HCT116 (cell line): ENCODE measurements around the gene PI4KA. TPM values are rescaled to one million over a fixed set of nuclear protein-coding genes. Genes with fewer than 3 reads are reported as not detected.

Source experiments
- ATAC-seq: fragments of 200-7000 bp; cut with Tn5 transposase; 2 replicates; pipeline ENCODE4 v1.9.1; 2020; ENCODE audit warnings: mild to moderate bottlenecking, moderate library complexity
- BruUV-seq: library from RNA; stranded (reverse); fragments of 400-500 nt; replicated peaks from 2 replicates; lab custom pipeline; 2021; lab: Mats Ljungman, UMichigan
- CTCF ChIA-PET: fragments of 300-600 bp; sonication (Branson Sonifier 250); formaldehyde crosslinking; loops from one replicate; lab custom pipeline; 2021; ENCODE audit warnings: antibody characterized with exemption; lab: Charles Lee
- POLR2A ChIA-PET: fragments of 300-600, 350-600 bp; sonication (Branson Sonifier 250); formaldehyde crosslinking; loops from one replicate; lab custom pipeline; 2021; ENCODE audit warnings: antibody characterized with exemption; lab: Charles Lee
- RAD21 ChIA-PET, 2 experiments: fragments of 300-600 bp; sonication (Branson Sonifier 250); formaldehyde crosslinking; loops; one replicate each; lab custom pipeline; 2023; ENCODE audit warnings: low total read pairs in 2 of 2; ENCODE audit not compliant: uncharacterized antibody in 2 of 2, unreplicated experiment in 2 of 2, low non-redundant PET in 1 of 2; lab: Charles Lee
- DNase-seq: peaks from one replicate; pipeline ENCODE4 v3.0.0-alpha.2; 2010; ENCODE audit warnings: low read depth, low spot score
- H2AFZ ChIP-seq: fragments of 200-600 bp; shearing (Covaris generic), sonication (generic); 2 replicates; pipeline ENCODE4 v1.6.1; 2017; ENCODE audit warnings: low read depth, mixed run types, mixed read lengths, antibody characterized with exemption, low read length; ENCODE audit not compliant: poor library complexity, severe bottlenecking
- H3K27ac ChIP-seq: 2 replicates; pipeline ENCODE4 v1.5.1; 2012; ENCODE audit warnings: low read depth, low read length
- H3K27me3 ChIP-seq: fragments of 200-600 bp; sonication (generic); 2 replicates; pipeline ENCODE4 v1.6.1; 2016; ENCODE audit warnings: mixed run types, low read length, mixed read lengths; ENCODE audit not compliant: insufficient read depth
- H3K36me3 ChIP-seq, 2 experiments: fragments of 200-500 bp in 1 of 2; fragments of 200-600 bp in 1 of 2; sonication (Bioruptor generic) in 1 of 2; sonication (generic) in 1 of 2; 2 replicates each; pipeline versions ENCODE4 v1.5.1 to v1.6.1; 2014 to 2016; ENCODE audit warnings: low read length in 2 of 2, inconsistent platforms in 1 of 2, mixed read lengths in 1 of 2, mixed run types in 1 of 2; ENCODE audit not compliant: insufficient read depth in 2 of 2, control insufficient read depth in 1 of 2
- H3K4me1 ChIP-seq, 2 experiments: fragments of 200-600 bp in 1 of 2; sonication (generic) in 1 of 2; 2 replicates each; pipeline versions ENCODE4 v1.5.1 to v1.6.1; 2012 to 2017; ENCODE audit warnings: low read length in 2 of 2, inconsistent platforms in 1 of 2, mild to moderate bottlenecking in 1 of 2, mixed read lengths in 1 of 2, mixed run types in 1 of 2, moderate library complexity in 1 of 2; ENCODE audit not compliant: insufficient read depth in 2 of 2, control insufficient read depth in 1 of 2
- H3K4me2 ChIP-seq: fragments of 200-600 bp; sonication (generic); 2 replicates; pipeline ENCODE4 v1.6.1; 2017; ENCODE audit warnings: mixed run types, low read length, mixed read lengths
- H3K4me3 ChIP-seq, 2 experiments: fragments of 200-600 bp in 1 of 2; sonication (generic) in 1 of 2; replicated peaks in 1 of 2; 2 replicates each; pipeline ENCODE4 v1.5.1; 2011 to 2016; ENCODE audit warnings: low read length in 2 of 2, control low read depth in 1 of 2, low read depth in 1 of 2, mild to moderate bottlenecking in 1 of 2, mixed read lengths in 1 of 2, mixed run types in 1 of 2
- H3K79me2 ChIP-seq: fragments of 200-600 bp; sonication (generic); 2 replicates; pipeline ENCODE4 v1.6.1; 2017; ENCODE audit warnings: mild to moderate bottlenecking, mixed run types, low read length, moderate library complexity, mixed read lengths; ENCODE audit not compliant: insufficient read depth
- H3K9ac ChIP-seq: fragments of 200-600 bp; sonication (generic); 2 replicates; pipeline ENCODE4 v1.6.1; 2016; ENCODE audit warnings: low read length, mixed read lengths
- H3K9me2 ChIP-seq: fragments of 200-600 bp; sonication (generic), shearing (Covaris generic); 2 replicates; pipeline ENCODE4 v1.6.1; 2017; ENCODE audit warnings: mixed run types, mild to moderate bottlenecking, moderate library complexity; ENCODE audit not compliant: insufficient read depth
- H3K9me3 ChIP-seq, 2 experiments: fragments of 200-500 bp in 1 of 2; fragments of 200-600 bp in 1 of 2; sonication (Bioruptor generic) in 1 of 2; sonication (generic) in 1 of 2; 2 replicates each; pipeline ENCODE4 v1.6.1; 2014 to 2017; ENCODE audit warnings: low read length in 2 of 2, mixed read lengths in 2 of 2, inconsistent platforms in 1 of 2, low read depth in 1 of 2, mild to moderate bottlenecking in 1 of 2, mixed run types in 1 of 2, moderate library complexity in 1 of 2; ENCODE audit not compliant: control insufficient read depth in 1 of 2, insufficient read depth in 1 of 2
- H4K20me1 ChIP-seq: fragments of 200-600 bp; sonication (generic), shearing (Covaris generic); 2 replicates; pipeline ENCODE4 v1.6.1; 2017; ENCODE audit warnings: mixed run types, mild to moderate bottlenecking, moderate library complexity; ENCODE audit not compliant: insufficient read depth
- EGR1 ChIP-seq: IDR thresholded peaks from 2 replicates; pipeline ENCODE4 v1.6.1; 2012; ENCODE audit warnings: low read depth
- ELF1 ChIP-seq: IDR thresholded peaks from 2 replicates; pipeline ENCODE4 v1.6.1; 2012; ENCODE audit warnings: low read depth, borderline replicate concordance
- EZH2 ChIP-seq: fragments of 200-600 bp; sonication (generic); IDR thresholded peaks from 2 replicates; pipeline ENCODE4 v1.6.1; 2017; ENCODE audit warnings: antibody characterized with exemption, mixed run types
- EZH2phosphoT487 ChIP-seq: fragments of 200-600 bp; IDR thresholded peaks from 2 replicates; pipeline ENCODE4 v1.6.1; 2018; ENCODE audit warnings: antibody characterized with exemption, borderline replicate concordance
- JUND ChIP-seq: IDR thresholded peaks from 2 replicates; pipeline ENCODE4 v1.6.1; 2012
- POLR2A ChIP-seq: IDR thresholded peaks from 2 replicates; pipeline ENCODE4 v1.7.0; 2011; ENCODE audit warnings: borderline replicate concordance; ENCODE audit not compliant: insufficient read depth, insufficient read length; ENCODE audit errors: extremely low read depth
- POLR2AphosphoS5 ChIP-seq: IDR thresholded peaks from 2 replicates; pipeline ENCODE4 v1.6.1; 2011; ENCODE audit warnings: mild to moderate bottlenecking, low read depth, low read length, moderate library complexity
- RAD21 ChIP-seq: IDR thresholded peaks from 2 replicates; pipeline ENCODE4 v1.6.1; 2012; ENCODE audit warnings: low read depth, mild to moderate bottlenecking
- SP1 ChIP-seq: IDR thresholded peaks from 2 replicates; pipeline ENCODE4 v1.6.1; 2012; ENCODE audit warnings: low read depth
- TCF7L2 ChIP-seq: IDR thresholded peaks from 2 replicates; pipeline ENCODE4 v1.7.0; 2011; ENCODE audit warnings: borderline replicate concordance, inconsistent platforms; ENCODE audit not compliant: insufficient read depth, insufficient read length; ENCODE audit errors: extremely low read depth
- YY1 ChIP-seq: IDR thresholded peaks from 2 replicates; pipeline ENCODE4 v1.6.1; 2011; ENCODE audit warnings: low read length, low read depth, moderate library complexity, mild to moderate bottlenecking; ENCODE audit not compliant: insufficient replicate concordance; ENCODE audit errors: extremely low read depth
- intact Hi-C: fragments of 100-400 bp; cut with micrococcal nuclease; formaldehyde crosslinking; loops from 2 replicates; pipeline ENCODE4 v1.10.0; 2022
- total RNA-seq: library from RNA; stranded (reverse); gene quantifications from one replicate; pipeline ENCODE4 v1.2.1, GENCODE V29; 2021; ENCODE audit not compliant: unreplicated experiment
- TF ChIP-seq, protein P1 (sequence below), 3 experiments: fragments of 200-600 bp in 1 of 3; sonication (generic) in 1 of 3; IDR thresholded peaks in 2 of 3; conservative IDR thresholded peaks in 1 of 3; 2 replicates each; pipeline ENCODE4 v1.5.1; 2012 to 2017; ENCODE audit warnings: low read depth in 2 of 3, low read length in 2 of 3, antibody characterized with exemption in 1 of 3, borderline replicate concordance in 1 of 3, control low read depth in 1 of 3, mild to moderate bottlenecking in 1 of 3, mixed read lengths in 1 of 3, mixed run types in 1 of 3, moderate library complexity in 1 of 3; ENCODE audit not compliant: insufficient read depth in 1 of 3
- TF ChIP-seq, protein P2 (sequence below): IDR thresholded peaks from 2 replicates; pipeline ENCODE4 v1.6.1; 2012; ENCODE audit warnings: low read depth

PI4KA gene
- total RNA-seq, 1 experiment from 2014 or later, result 59.6 TPM

GRCh38 chr22:20823264-20823663 lies 35.3 kb downstream of the PI4KA start:
- Histone ChIP-seq H2AFZ (no peak overlapping the region), H4K20me1 (no peaks in the 10 kb centered on the region), H3K36me3 (peaks cover 3 to 9% of the 10 kb centered on the region in 2 experiments; a peak in 3 of 4 replicates), H3K79me2 (no peaks in the 10 kb centered on the region), H3K9me2 (no peaks in the 10 kb centered on the region), H3K27me3 (no peaks in the 10 kb centered on the region), H3K27ac (no peak overlapping the region), H3K9me3 (no peaks in the 10 kb centered on the region), H3K4me2 (no peak overlapping the region), H3K4me3 (no peak overlapping the region), H3K9ac (no peak overlapping the region), H3K4me1 (no peaks in the 10 kb centered on the region)
- intact Hi-C loops, result no loop called here
- ChIA-PET CTCF (no interaction called here), POLR2A (no interaction called here), RAD21 (no interaction called here)
- DNase-seq (no peak), ATAC-seq (no peak)
- BruUV-seq, result no TSS peak
- no peak for TF ChIP-seq EZH2phosphoT487
- no peak for TF ChIP-seq EZH2
- no peak for TF ChIP-seq YY1
- no peak for TF ChIP-seq ELF1
- TF ChIP-seq, protein P1, sequence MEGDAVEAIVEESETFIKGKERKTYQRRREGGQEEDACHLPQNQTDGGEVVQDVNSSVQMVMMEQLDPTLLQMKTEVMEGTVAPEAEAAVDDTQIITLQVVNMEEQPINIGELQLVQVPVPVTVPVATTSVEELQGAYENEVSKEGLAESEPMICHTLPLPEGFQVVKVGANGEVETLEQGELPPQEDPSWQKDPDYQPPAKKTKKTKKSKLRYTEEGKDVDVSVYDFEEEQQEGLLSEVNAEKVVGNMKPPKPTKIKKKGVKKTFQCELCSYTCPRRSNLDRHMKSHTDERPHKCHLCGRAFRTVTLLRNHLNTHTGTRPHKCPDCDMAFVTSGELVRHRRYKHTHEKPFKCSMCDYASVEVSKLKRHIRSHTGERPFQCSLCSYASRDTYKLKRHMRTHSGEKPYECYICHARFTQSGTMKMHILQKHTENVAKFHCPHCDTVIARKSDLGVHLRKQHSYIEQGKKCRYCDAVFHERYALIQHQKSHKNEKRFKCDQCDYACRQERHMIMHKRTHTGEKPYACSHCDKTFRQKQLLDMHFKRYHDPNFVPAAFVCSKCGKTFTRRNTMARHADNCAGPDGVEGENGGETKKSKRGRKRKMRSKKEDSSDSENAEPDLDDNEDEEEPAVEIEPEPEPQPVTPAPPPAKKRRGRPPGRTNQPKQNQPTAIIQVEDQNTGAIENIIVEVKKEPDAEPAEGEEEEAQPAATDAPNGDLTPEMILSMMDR (IDR thresholded peaks at IDR 0.05 in 2 of 3, conservative IDR thresholded peaks at IDR 0.05 in 1 of 3; ENCODE audit: borderline replicate concordance in 1 of 3, insufficient read depth in 1 of 3, low read depth in 2 of 3, low read length in 2 of 3), result no peak
- no peak for TF ChIP-seq POLR2A
- no peak for TF ChIP-seq TCF7L2
- TF ChIP-seq RAD21, result no peak
- TF ChIP-seq, protein P2, sequence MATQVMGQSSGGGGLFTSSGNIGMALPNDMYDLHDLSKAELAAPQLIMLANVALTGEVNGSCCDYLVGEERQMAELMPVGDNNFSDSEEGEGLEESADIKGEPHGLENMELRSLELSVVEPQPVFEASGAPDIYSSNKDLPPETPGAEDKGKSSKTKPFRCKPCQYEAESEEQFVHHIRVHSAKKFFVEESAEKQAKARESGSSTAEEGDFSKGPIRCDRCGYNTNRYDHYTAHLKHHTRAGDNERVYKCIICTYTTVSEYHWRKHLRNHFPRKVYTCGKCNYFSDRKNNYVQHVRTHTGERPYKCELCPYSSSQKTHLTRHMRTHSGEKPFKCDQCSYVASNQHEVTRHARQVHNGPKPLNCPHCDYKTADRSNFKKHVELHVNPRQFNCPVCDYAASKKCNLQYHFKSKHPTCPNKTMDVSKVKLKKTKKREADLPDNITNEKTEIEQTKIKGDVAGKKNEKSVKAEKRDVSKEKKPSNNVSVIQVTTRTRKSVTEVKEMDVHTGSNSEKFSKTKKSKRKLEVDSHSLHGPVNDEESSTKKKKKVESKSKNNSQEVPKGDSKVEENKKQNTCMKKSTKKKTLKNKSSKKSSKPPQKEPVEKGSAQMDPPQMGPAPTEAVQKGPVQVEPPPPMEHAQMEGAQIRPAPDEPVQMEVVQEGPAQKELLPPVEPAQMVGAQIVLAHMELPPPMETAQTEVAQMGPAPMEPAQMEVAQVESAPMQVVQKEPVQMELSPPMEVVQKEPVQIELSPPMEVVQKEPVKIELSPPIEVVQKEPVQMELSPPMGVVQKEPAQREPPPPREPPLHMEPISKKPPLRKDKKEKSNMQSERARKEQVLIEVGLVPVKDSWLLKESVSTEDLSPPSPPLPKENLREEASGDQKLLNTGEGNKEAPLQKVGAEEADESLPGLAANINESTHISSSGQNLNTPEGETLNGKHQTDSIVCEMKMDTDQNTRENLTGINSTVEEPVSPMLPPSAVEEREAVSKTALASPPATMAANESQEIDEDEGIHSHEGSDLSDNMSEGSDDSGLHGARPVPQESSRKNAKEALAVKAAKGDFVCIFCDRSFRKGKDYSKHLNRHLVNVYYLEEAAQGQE, result no peak
- TF ChIP-seq POLR2AphosphoS5, result no peak
- TF ChIP-seq SP1, result no peak
- no peak for TF ChIP-seq JUND
- no peak for TF ChIP-seq EGR1
